GM23248 (cell line): ENCODE measurements around the gene GPR3.

Experiments used
- EZH2 ChIP-seq: fragments of 200-600 bp; sonication (generic); IDR thresholded peaks from 2 replicates; pipeline ENCODE4 v1.6.1; 2018; ENCODE audit warnings: antibody characterized with exemption, mild to moderate bottlenecking; ENCODE audit not compliant: insufficient read depth, poor library complexity, severe bottlenecking
- EZH2phosphoT487 ChIP-seq: fragments of 200-600 bp; sonication (generic); IDR thresholded peaks from 2 replicates; pipeline ENCODE4 v1.6.1; 2018; ENCODE audit warnings: antibody characterized with exemption, moderate library complexity, mild to moderate bottlenecking, low read depth; ENCODE audit not compliant: insufficient read depth

DNA sequence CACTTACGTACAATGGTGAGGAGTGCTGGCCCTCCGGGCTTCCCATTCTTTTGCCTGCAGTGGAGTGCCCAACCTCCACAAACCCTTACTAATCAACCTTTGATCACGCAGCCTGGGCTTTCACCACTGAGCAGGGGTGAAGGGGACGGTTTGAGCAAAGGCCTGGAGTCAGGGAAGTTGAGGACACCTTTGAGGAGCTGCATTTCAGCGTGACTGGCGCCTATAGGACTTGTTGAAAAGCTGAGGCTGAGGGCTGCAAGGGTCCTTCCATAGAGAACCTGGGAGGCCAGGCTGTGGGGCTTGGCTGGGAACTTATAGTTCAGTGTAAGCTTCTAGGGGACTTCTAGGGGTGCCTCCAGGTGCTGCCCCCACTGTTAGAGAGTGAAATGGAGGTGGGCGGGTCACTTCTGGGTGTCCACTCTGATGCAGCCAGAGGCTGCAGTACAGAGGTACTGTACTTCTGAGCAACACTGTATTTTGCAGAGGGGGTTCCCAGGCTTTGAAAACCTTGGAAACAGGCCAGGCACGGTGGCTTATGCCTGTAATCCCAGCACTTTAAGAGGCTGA lies 40.8 kb upstream of the GPR3 start:
- TF ChIP-seq EZH2 (no peak), EZH2phosphoT487 (no peak)
